WERI-Rb-1 (cell line): ENCODE data around the gene CDKN2B-AS1.

ENCODE experiments used
- DNase-seq: peaks from one replicate; pipeline ENCODE4 v3.0.0-alpha.2; 2020
- H3K27ac ChIP-seq: fragments of 250-450 bp; sonication (Bioruptor Pico); 2 replicates; pipeline ENCODE4 v1.5.1; 2020; ENCODE audit warnings: mild to moderate bottlenecking, moderate library complexity
- H3K27me3 ChIP-seq: fragments of 250-450 bp; sonication (Bioruptor Pico); 2 replicates; pipeline ENCODE4 v1.5.1; 2021; ENCODE audit warnings: mild to moderate bottlenecking, low read depth, moderate library complexity; ENCODE audit not compliant: insufficient read depth, severe bottlenecking
- H3K36me3 ChIP-seq: fragments of 250-450 bp; sonication (Bioruptor Pico); 2 replicates; pipeline ENCODE4 v1.5.1; 2020; ENCODE audit warnings: mild to moderate bottlenecking, moderate library complexity
- H3K4me3 ChIP-seq: 2 replicates; pipeline ENCODE4 v1.5.1; 2011; ENCODE audit warnings: low read depth, mild to moderate bottlenecking, control low read depth, low read length
- H3K9me3 ChIP-seq: fragments of 250-450 bp; sonication (Bioruptor Pico); 2 replicates; pipeline ENCODE4 v1.5.1; 2021; ENCODE audit warnings: mild to moderate bottlenecking, moderate library complexity; ENCODE audit not compliant: severe bottlenecking
- CTCF ChIP-seq: IDR thresholded peaks from 2 replicates; pipeline ENCODE4 v1.5.1; 2011; ENCODE audit warnings: low read depth, mild to moderate bottlenecking, control low read depth, inconsistent platforms, low read length

CDKN2B-AS1 gene

GRCh38 chr9:22064957-22065356 lies 70.4 kb downstream of the CDKN2B-AS1 start:
- no peaks in the 10 kb centered on the region for H3K9me3 ChIP-seq
- no peaks in the 10 kb centered on the region; the same call in 1 of the 2 replicates for H3K36me3 ChIP-seq
- H3K27ac ChIP-seq = no peak overlapping the region
- no peaks in the 10 kb centered on the region for H3K27me3 ChIP-seq
- H3K4me3 ChIP-seq = no peak overlapping the region
- no peak for DNase-seq
- TF ChIP-seq CTCF = no peak

- TF ChIP-seq CTCF = no peak
- no peak for DNase-seq
- Histone ChIP-seq H3K27me3 (no peaks in the 10 kb centered on the region), H3K27ac (no peak overlapping the region), H3K36me3 (no peaks in the 10 kb centered on the region; the same call in 1 of the 2 replicates), H3K9me3 (no peaks in the 10 kb centered on the region), H3K4me3 (no peak overlapping the region)
Measured at GRCh38 chr9:22065431-22066200, 71.0 kb downstream of the CDKN2B-AS1 start.

- Histone ChIP-seq H3K36me3 (no peaks in the 10 kb centered on the region; the same call in 1 of the 2 replicates), H3K4me3 (no peak overlapping the region), H3K27me3 (no peaks in the 10 kb centered on the region), H3K27ac (no peak overlapping the region), H3K9me3 (no peaks in the 10 kb centered on the region)
- TF ChIP-seq CTCF = no peak
- no peak for DNase-seq
Measured at GRCh38 chr9:22067196-22067595, 72.6 kb downstream of the CDKN2B-AS1 start.

- H3K36me3 ChIP-seq = no peaks in the 10 kb centered on the region; the same call in 1 of the 2 replicates
- H3K27me3 ChIP-seq = no peaks in the 10 kb centered on the region
- TF ChIP-seq CTCF = no peak
- H3K4me3 ChIP-seq = no peak overlapping the region
- no peak overlapping the region for H3K27ac ChIP-seq
- DNase-seq = no peak
- H3K9me3 ChIP-seq = no peaks in the 10 kb centered on the region
Measured at GRCh38 chr9:22068369-22068768, 73.8 kb downstream of the CDKN2B-AS1 start.

- no peak for TF ChIP-seq CTCF
- DNase-seq = no peak
- Histone ChIP-seq H3K9me3 (no peaks in the 10 kb centered on the region), H3K27me3 (no peaks in the 10 kb centered on the region), H3K36me3 (no peaks in the 10 kb centered on the region), H3K27ac (no peak overlapping the region), H3K4me3 (no peak overlapping the region)
Measured at GRCh38 chr9:22073349-22073748, 78.8 kb downstream of the CDKN2B-AS1 start.

GRCh38 chr9:22078081-22078480 lies 83.5 kb downstream of the CDKN2B-AS1 start:
- no peaks in the 10 kb centered on the region for H3K9me3 ChIP-seq

More at GRCh38 chr9:22078081-22078480, 83.5 kb downstream of the CDKN2B-AS1 start:
- no peak for DNase-seq
- Histone ChIP-seq H3K27me3 (no peaks in the 10 kb centered on the region), H3K4me3 (no peak overlapping the region), H3K36me3 (no peaks in the 10 kb centered on the region), H3K27ac (no peak overlapping the region)
- TF ChIP-seq CTCF = no peak
